Amygdala (tissue), 56 donors: ENCODE results near the gene PCDHB10.
"Not testable (repeated sequence)": the region's sequence is repeated elsewhere in the genome, so short reads cannot be mapped to it uniquely, and the experiment has no call there.

Experiments used
- DNase-seq, 56 donors: peaks; one replicate each; lab custom pipeline; 2025; lab: John Stamatoyannopoulos, UW

PCDHB10 gene

DNA sequence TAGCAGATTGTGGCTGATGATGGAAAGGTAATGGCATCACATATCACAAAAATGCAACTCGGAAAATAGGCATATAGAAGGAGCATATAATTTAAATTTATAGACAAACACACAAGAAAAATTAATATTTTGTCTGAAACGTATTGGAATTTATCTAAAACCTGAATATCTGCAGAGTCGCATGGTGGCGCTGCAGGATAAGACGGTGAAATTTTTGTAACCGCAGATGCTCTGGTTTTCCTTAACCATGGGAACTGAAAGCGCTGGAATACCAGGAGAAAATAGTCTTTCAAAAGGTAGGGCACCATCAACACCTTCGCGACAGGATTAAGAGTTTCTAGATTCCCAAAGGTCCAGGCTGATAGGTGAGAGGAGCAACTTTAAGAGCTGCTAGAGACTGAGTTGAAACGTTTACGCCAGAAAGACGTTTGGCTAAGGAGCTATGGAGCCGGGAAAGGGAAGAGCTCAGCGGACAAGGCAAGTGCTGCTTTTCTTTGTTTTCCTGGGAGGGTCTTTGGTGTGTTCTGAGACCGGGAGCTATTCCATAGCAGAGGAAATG is 42.0 kb downstream of the PCDHB10 start:
- DNase-seq = no peak

DNA sequence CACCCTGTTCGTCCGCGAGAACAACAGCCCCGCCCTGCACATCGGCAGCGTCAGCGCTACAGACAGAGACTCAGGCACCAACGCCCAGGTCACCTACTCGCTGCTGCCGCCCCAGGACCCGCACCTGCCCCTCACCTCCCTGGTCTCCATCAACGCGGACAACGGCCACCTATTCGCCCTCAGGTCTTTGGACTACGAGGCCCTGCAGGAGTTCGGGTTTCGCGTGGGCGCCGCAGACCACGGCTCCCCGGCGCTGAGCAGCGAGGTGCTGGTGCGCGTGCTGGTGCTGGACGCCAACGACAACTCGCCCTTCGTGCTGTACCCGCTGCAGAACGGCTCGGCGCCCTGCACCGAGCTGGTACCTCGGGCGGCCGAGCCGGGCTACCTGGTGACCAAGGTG is 43.8 kb downstream of the PCDHB10 start:
- DNase-seq = not testable (repeated sequence)

DNA sequence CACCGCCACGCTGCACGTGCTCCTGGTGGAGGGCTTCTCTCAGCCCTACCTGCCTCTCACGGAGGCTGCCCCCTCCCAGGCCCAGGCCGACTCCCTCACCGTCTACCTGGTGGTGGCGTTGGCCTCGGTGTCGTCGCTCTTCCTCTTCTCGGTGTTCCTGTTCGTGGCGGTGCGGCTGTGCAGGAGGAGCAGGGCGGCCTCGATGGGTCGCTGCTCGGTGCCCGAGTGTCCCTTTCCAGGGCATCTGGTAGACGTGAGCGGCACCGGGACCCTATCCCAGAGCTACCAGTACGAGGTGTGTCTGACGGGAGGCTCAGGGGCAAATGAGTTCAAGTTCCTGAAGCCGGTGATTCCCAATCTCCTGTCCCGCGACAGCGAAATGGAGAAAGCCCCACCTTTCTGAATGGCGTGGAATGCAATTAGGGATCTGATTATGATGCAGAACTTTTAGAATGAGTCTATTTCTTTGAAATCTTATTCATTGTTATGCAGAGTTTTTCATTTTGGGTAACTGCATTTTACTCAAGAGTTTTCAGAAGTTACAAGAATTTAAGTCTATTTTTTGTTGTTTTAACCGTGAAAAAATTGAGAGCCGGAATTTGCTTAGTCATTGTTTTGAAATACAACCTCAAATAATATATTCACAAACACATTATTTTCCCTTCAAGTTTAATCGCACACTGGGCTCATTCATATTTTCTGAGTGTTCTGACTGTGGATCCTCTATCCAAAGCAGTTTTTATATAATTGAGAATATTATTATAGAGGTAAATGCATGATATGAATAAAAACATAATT is 44.6 kb downstream of the PCDHB10 start:
- DNase-seq = no peak

DNA sequence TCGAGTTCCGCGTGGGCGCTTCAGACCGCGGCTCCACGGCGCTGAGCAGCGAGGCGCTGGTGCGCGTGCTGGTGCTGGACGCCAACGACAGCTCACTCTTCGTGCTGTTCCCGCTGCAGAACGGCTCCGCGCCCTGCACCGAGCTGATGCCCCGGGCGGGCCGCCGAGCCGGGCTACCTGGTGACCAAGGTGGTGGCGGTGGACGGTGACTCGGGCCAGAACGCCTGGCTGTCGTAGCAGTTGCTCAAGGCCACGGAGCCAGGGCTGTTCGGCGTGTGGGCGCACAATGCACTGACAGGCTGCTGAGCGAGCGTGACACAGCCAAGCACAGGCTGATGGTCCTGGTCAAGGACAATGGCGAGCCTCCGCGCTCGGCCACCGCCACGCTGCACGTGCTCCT is 49.3 kb downstream of the PCDHB10 start:
- DNase-seq = no peak
